Endothelial cell of umbilical vein (primary cell): ENCODE results near the gene HOXC9. TPM values are rescaled to one million over a fixed set of nuclear protein-coding genes. Genes with fewer than 3 reads are reported as not detected.

Experiments used
- BruUV-seq: library from RNA; stranded (reverse); fragments of 400-500 nt; replicated peaks from 2 replicates; lab custom pipeline; 2021; lab: Mats Ljungman, UMichigan
- CTCF ChIA-PET: fragments of 300-600, 350-600 bp; sonication (Branson Sonifier 250); formaldehyde crosslinking; loops from one replicate; lab custom pipeline; 2021; ENCODE audit warnings: antibody characterized with exemption, inconsistent platforms; lab: Charles Lee
- POLR2A ChIA-PET: fragments of 300-600, 350-600 bp; sonication (Branson Sonifier 250); formaldehyde crosslinking; loops from one replicate; lab custom pipeline; 2021; ENCODE audit warnings: antibody characterized with exemption, inconsistent platforms; lab: Charles Lee
- DNase-seq: peaks from one replicate; pipeline ENCODE4 v3.0.0-alpha.2; 2011; ENCODE audit warnings: low read depth, low spot score
- FAIRE-seq: peaks from 2 replicates; lab custom pipeline; 2011; peaks lifted over from hg19 to GRCh38; lab: Jason Lieb, UNC
- H2AFZ ChIP-seq: 2 replicates; pipeline ENCODE4 v1.6.0; 2012; ENCODE audit warnings: low read depth, low read length, control low read depth, inconsistent platforms
- H3K27ac ChIP-seq: 2 replicates; pipeline ENCODE4 v1.5.1; 2011; ENCODE audit warnings: low read depth, mild to moderate bottlenecking, control low read depth, low read length, moderate library complexity; ENCODE audit not compliant: insufficient read depth
- H3K27me3 ChIP-seq, 2 experiments: 2 replicates each; pipeline versions ENCODE4 v1.6.0 to v1.6.1; 2011; ENCODE audit warnings: low read length in 2 of 2, mixed read lengths in 1 of 2; ENCODE audit not compliant: control insufficient read depth in 2 of 2, insufficient read depth in 2 of 2
- H3K36me3 ChIP-seq, 2 experiments: 2 replicates in 1 of 2; 3 replicates in 1 of 2; pipeline ENCODE4 v1.5.1; 2011; ENCODE audit warnings: low read length in 2 of 2, mild to moderate bottlenecking in 1 of 2, moderate library complexity in 1 of 2; ENCODE audit not compliant: control insufficient read depth in 2 of 2, insufficient read depth in 2 of 2; ENCODE audit errors: extremely low read depth in 1 of 2
- H3K4me1 ChIP-seq: 3 replicates; pipeline ENCODE4 v1.5.1; 2011; ENCODE audit warnings: mild to moderate bottlenecking, low read length; ENCODE audit not compliant: control insufficient read depth, insufficient read depth; ENCODE audit errors: extremely low read depth
- H3K4me2 ChIP-seq: 2 replicates; pipeline ENCODE4 v1.6.1; 2011; ENCODE audit warnings: low read length, control low read depth, mixed read lengths; ENCODE audit not compliant: insufficient read depth
- H3K4me3 ChIP-seq, 3 experiments: fragments of 200-600 bp in 1 of 3; sonication (generic), shearing (Covaris generic) in 1 of 3; replicated peaks in 1 of 3; 2 replicates each; pipeline ENCODE4 v1.5.1; 2011 to 2016; ENCODE audit warnings: control low read depth in 3 of 3, low read length in 3 of 3, mild to moderate bottlenecking in 2 of 3, inconsistent platforms in 1 of 3, low read depth in 1 of 3, moderate library complexity in 1 of 3; ENCODE audit not compliant: insufficient read depth in 1 of 3
- H3K79me2 ChIP-seq: 2 replicates; pipeline ENCODE4 v1.6.0; 2012; ENCODE audit warnings: low read length, inconsistent platforms; ENCODE audit not compliant: control insufficient read depth, insufficient read depth
- H3K9ac ChIP-seq: replicated peaks from 2 replicates; pipeline ENCODE3; 2011; ENCODE audit warnings: low read length, control low read depth; ENCODE audit not compliant: insufficient read depth; ENCODE audit errors: extremely low read depth
- H3K9me1 ChIP-seq: replicated peaks from 3 replicates; pipeline ENCODE4 v1.6.0; 2011; ENCODE audit warnings: mild to moderate bottlenecking, low read length; ENCODE audit not compliant: control insufficient read depth, insufficient read depth; ENCODE audit errors: extremely low read depth
- H3K9me3 ChIP-seq: replicated peaks from 2 replicates; pipeline ENCODE4 v1.5.1; 2012; ENCODE audit warnings: low read length, inconsistent platforms; ENCODE audit not compliant: control insufficient read depth, insufficient read depth
- H4K20me1 ChIP-seq: replicated peaks from 2 replicates; pipeline ENCODE3; 2011; ENCODE audit warnings: mild to moderate bottlenecking, low read length; ENCODE audit not compliant: control insufficient read depth, insufficient read depth; ENCODE audit errors: extremely low read depth
- EZH2 ChIP-seq: IDR thresholded peaks from 2 replicates; pipeline ENCODE4 v1.6.1; 2012; ENCODE audit warnings: borderline replicate concordance, low read depth, mild to moderate bottlenecking, moderate library complexity, low read length, inconsistent platforms; ENCODE audit not compliant: severe bottlenecking
- FOS ChIP-seq: IDR thresholded peaks from 2 replicates; pipeline ENCODE4 v1.6.1; 2011; ENCODE audit warnings: mild to moderate bottlenecking, low read length, moderate library complexity, borderline replicate concordance; ENCODE audit not compliant: insufficient read depth
- GATA2 ChIP-seq: IDR thresholded peaks from 2 replicates; pipeline ENCODE4 v1.7.0; 2011; ENCODE audit warnings: low read depth, mild to moderate bottlenecking, moderate library complexity, mixed read lengths, low read length; ENCODE audit not compliant: insufficient read length, insufficient read depth
- JUN ChIP-seq: IDR thresholded peaks from 2 replicates; pipeline ENCODE4 v1.6.1; 2011; ENCODE audit warnings: borderline replicate concordance, low read depth; ENCODE audit not compliant: insufficient read length, insufficient read depth
- MYC ChIP-seq: IDR thresholded peaks from one replicate; pipeline ENCODE4 v1.6.1; 2011; ENCODE audit warnings: mild to moderate bottlenecking, low read depth, low read length
- POLR2A ChIP-seq: IDR thresholded peaks from 2 replicates; pipeline ENCODE4 v1.6.1; 2012; ENCODE audit warnings: low read depth, mild to moderate bottlenecking, control low read depth, low read length
- POLR2AphosphoS5 ChIP-seq: IDR thresholded peaks from 2 replicates; pipeline ENCODE4 v1.6.1; 2012; ENCODE audit warnings: low read depth, mild to moderate bottlenecking, control low read depth, low read length, moderate library complexity; ENCODE audit not compliant: insufficient read depth
- dilution Hi-C: fragments of 300-500 bp; cut with MboI; formaldehyde crosslinking; loops from one replicate; pipeline ENCODE4 v1.15.0; 2019; ENCODE audit warnings: low sequenced_read_pairs; ENCODE audit not compliant: extremely low pct_ligation_motif_present
- intact Hi-C: fragments of 100-400 bp; cut with micrococcal nuclease; formaldehyde crosslinking; loops from one replicate; pipeline ENCODE4 v1.10.0; 2022
- polyA plus RNA-seq, 4 experiments: library from polyadenylated mRNA; depleted of rRNA in 3 of 4; stranded (reverse) in 3 of 4; unstranded in 1 of 4; fragments of >200 nt; gene quantifications; 2 replicates each; pipeline versions ENCODE4 v1.2.1 to v1.2.3, GENCODE V29; 2011 to 2012; ENCODE audit warnings: missing spikeins in 1 of 4
- total RNA-seq: library from RNA; stranded (reverse); gene quantifications from 2 replicates; pipeline ENCODE4 v1.2.3, GENCODE V29; 2021
- TF ChIP-seq, protein P1 (sequence below): IDR thresholded peaks from 2 replicates; pipeline ENCODE4 v1.6.1; 2011; ENCODE audit not compliant: insufficient read depth, insufficient read length
- TF ChIP-seq, protein P2 (sequence below), 2 donors: IDR thresholded peaks; 1 replicate in 1 of 2; 2 replicates in 1 of 2; pipeline ENCODE4 v1.5.1; 2011; ENCODE audit warnings: low read length in 2 of 2, mild to moderate bottlenecking in 2 of 2, moderate library complexity in 2 of 2, control low read depth in 1 of 2, inconsistent platforms in 1 of 2, low read depth in 1 of 2; ENCODE audit not compliant: insufficient read depth in 1 of 2; ENCODE audit errors: extremely low read depth in 1 of 2

HOXC9 gene
- total and polyA plus RNA-seq, 2 donors (not counting 3 experiments of a cell fraction or from before 2014, with no cell fraction given) = 0.40 to 0.58 TPM

DNA sequence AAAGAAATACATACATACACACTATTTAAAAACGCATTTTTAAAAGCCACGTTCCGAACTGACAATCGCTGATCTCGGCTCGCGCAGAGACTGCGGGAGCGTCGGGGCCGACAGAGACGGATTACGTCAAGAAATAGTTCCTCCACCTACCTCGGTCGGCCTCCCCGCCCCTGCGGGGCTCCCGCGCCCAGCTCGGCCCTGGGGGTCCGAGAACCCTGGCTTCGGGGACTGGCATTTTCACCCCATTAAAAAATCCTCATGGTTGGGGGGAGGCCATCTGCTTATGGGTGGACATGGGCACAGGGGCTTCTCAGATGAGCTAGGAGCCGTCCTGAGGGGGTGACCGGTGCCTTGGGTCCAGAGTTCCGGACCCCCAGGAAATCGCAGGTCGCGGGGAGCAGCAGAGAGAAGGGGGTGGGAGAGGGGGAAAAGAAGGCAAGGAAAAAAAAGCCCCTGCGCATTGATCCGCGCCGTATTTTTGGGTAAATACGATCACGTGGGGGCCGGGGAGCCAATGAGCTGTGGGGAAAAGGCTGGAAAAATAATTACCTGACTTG, 324 bp upstream of the HOXC9 start:
- BruUV-seq = no TSS peak
- FAIRE-seq (no peak), DNase-seq (no peak)
- H3K9me1 ChIP-seq = no peaks in the 10 kb centered on the region
- TF ChIP-seq GATA2 (no peak), FOS (no peak), EZH2 (no peak), JUN (no peak), POLR2A (no peak), POLR2AphosphoS5 (no peak), MYC (no peak)
- TF ChIP-seq, protein P1, sequence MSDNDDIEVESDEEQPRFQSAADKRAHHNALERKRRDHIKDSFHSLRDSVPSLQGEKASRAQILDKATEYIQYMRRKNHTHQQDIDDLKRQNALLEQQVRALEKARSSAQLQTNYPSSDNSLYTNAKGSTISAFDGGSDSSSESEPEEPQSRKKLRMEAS = no peak
- TF ChIP-seq, protein P2, sequence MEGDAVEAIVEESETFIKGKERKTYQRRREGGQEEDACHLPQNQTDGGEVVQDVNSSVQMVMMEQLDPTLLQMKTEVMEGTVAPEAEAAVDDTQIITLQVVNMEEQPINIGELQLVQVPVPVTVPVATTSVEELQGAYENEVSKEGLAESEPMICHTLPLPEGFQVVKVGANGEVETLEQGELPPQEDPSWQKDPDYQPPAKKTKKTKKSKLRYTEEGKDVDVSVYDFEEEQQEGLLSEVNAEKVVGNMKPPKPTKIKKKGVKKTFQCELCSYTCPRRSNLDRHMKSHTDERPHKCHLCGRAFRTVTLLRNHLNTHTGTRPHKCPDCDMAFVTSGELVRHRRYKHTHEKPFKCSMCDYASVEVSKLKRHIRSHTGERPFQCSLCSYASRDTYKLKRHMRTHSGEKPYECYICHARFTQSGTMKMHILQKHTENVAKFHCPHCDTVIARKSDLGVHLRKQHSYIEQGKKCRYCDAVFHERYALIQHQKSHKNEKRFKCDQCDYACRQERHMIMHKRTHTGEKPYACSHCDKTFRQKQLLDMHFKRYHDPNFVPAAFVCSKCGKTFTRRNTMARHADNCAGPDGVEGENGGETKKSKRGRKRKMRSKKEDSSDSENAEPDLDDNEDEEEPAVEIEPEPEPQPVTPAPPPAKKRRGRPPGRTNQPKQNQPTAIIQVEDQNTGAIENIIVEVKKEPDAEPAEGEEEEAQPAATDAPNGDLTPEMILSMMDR (IDR thresholded peaks at IDR 0.05; ENCODE audit: extremely low read depth in 1 of 2, insufficient read depth in 1 of 2, low read depth in 1 of 2, low read length in 2 of 2) = no peak
- CTCF ChIA-PET = interaction anchor here (1.0 to 2.6 kb wide), 6 partner anchors 9 to 208 kb away, joined by 3 to 17 read pairs (median 5); partner anchors contain the start of gene HOXC8
- peak overlapping the region in 1 of 3 experiments; percentile 0 for H3K4me3 ChIP-seq
- no peak overlapping the region for H3K27ac ChIP-seq
- dilution Hi-C loops (no loop called here), intact Hi-C loops (loop anchor here (10.0 kb wide), 1 partner anchor 365 kb away; the partner anchor contains the start of gene GPR84)
- no peaks in the 10 kb centered on the region for H3K36me3 ChIP-seq
- no peaks in the 10 kb centered on the region for H3K79me2 ChIP-seq
- H3K27me3 ChIP-seq = peaks cover 77 to 98% of the 10 kb centered on the region in 2 experiments
- no peak overlapping the region for H2AFZ ChIP-seq
- POLR2A ChIA-PET = no interaction called here
- no peaks in the 10 kb centered on the region for H3K9me3 ChIP-seq
- H3K9ac ChIP-seq = no peak overlapping the region
- H4K20me1 ChIP-seq = no peaks in the 10 kb centered on the region
- H3K4me2 ChIP-seq = peak overlapping the region; percentile 9
- H3K4me1 ChIP-seq = no peaks in the 10 kb centered on the region
